Kidney (tissue), 14 donors: ENCODE results near the gene GALNT18. TPM values are rescaled to one million over a fixed set of nuclear protein-coding genes. Genes with fewer than 3 reads are reported as not detected.

Experiments
- DNase-seq, 5 donors: peaks; one replicate each; pipeline ENCODE4 v3.0.0-alpha.2; 2013 to 2020
- FAIRE-seq: peaks from 2 replicates; lab custom pipeline; 2012; peaks lifted over from hg19 to GRCh38; lab: Jason Lieb, UNC
- H3K27ac ChIP-seq, 2 donors: one replicate each; pipeline ENCODE4 v1.7.0; 2013; ENCODE audit warnings: low read depth in 2 of 2, low read length in 2 of 2, inconsistent platforms in 1 of 2
- H3K27me3 ChIP-seq: one replicate; pipeline ENCODE4 v1.7.1; 2013; ENCODE audit warnings: low read length, inconsistent platforms; ENCODE audit not compliant: control insufficient read depth, insufficient read depth
- H3K36me3 ChIP-seq, 3 donors: one replicate each; pipeline versions ENCODE4 v1.7.0 to v1.7.1; 2013; ENCODE audit warnings: low read length in 3 of 3, control low read depth in 1 of 3, inconsistent platforms in 1 of 3; ENCODE audit not compliant: insufficient read depth in 3 of 3, control insufficient read depth in 2 of 3
- H3K4me1 ChIP-seq, 3 donors: one replicate each; pipeline versions ENCODE4 v1.7.0 to v1.7.1; 2013; ENCODE audit warnings: low read length in 3 of 3, inconsistent platforms in 1 of 3, low read depth in 1 of 3; ENCODE audit not compliant: control insufficient read depth in 2 of 3, insufficient read depth in 2 of 3
- H3K4me3 ChIP-seq, 3 donors: one replicate each; pipeline versions ENCODE4 v1.7.0 to v1.8.1; 2013; ENCODE audit warnings: low read length in 3 of 3, control low read depth in 1 of 3, inconsistent platforms in 1 of 3
- H3K9ac ChIP-seq, 3 donors: one replicate each; pipeline versions ENCODE4 v1.7.0 to v1.7.1; 2013; ENCODE audit warnings: low read length in 3 of 3, control low read depth in 1 of 3, inconsistent platforms in 1 of 3
- H3K9me3 ChIP-seq, 3 donors: one replicate each; pipeline versions ENCODE4 v1.7.0 to v1.7.1; 2013; ENCODE audit warnings: low read length in 3 of 3, control low read depth in 1 of 3, inconsistent platforms in 1 of 3; ENCODE audit not compliant: control insufficient read depth in 2 of 3, insufficient read depth in 1 of 3
- CTCF ChIP-seq: IDR thresholded peaks from 3 replicates; pipeline ENCODE4 v1.5.1; 2012; ENCODE audit warnings: mild to moderate bottlenecking, moderate library complexity, borderline replicate concordance; ENCODE audit not compliant: insufficient read depth; ENCODE audit errors: extremely low read depth
- intact Hi-C: fragments of 100-400 bp; cut with DNase I; formaldehyde crosslinking; loops from one replicate; pipeline ENCODE4 v1.11.1; 2022
- polyA plus RNA-seq: library from polyadenylated mRNA; stranded (reverse); fragments of 350-450 nt; fragmentation: Illumina TruSeq; extraction: RNeasy Lipid Tissue Mini Kit (QIAGEN cat#74804); gene quantifications from one replicate; pipeline ENCODE4 v1.2.3, GENCODE V29; 2014; ENCODE audit warnings: low read depth, low replicate concordance; ENCODE audit not compliant: insufficient read depth
- total RNA-seq: library from RNA; stranded (reverse); fragmentation: NEBNext Ultra II Directional; extraction: Animal tissue kit (Norgen Biotek cat#: 25700); gene quantifications from one replicate; pipeline ENCODE4 v1.2.1, GENCODE V29; 2021
- donor health status: control.
- donor health status: control.
- donor health status: control.
- donor health status: control.
- donor health status: control.
- donor health status: DM: yes; HTN: yes; CAD: no.
- donor health status: Normal renal cell carcinoma (clear cell type).

Gene GALNT18
- total and polyA plus RNA-seq, 2 donors from 2014 or later: 27.2 to 42.1 TPM

GRCh38 chr11:11403763-11404725 is 217.8 kb downstream of the GALNT18 start:
- TF ChIP-seq CTCF: no peak
- intact Hi-C loops: no loop called here
- FAIRE-seq: no peak
- peak in 2 of 5 donors; percentile 38 to 68 for DNase-seq
- H3K9ac ChIP-seq: no peak overlapping the region
- H3K36me3 ChIP-seq: no peaks in the 10 kb centered on the region
- H3K4me1 ChIP-seq: peaks cover 0 to 5% (median 0%) of the 10 kb centered on the region in 3 donors
- H3K27me3 ChIP-seq: no peaks in the 10 kb centered on the region
- H3K4me3 ChIP-seq: no peak overlapping the region
- H3K27ac ChIP-seq: no peak overlapping the region
- H3K9me3 ChIP-seq: no peaks in the 10 kb centered on the region

GRCh38 chr11:11401960-11402535 is 219.8 kb downstream of the GALNT18 start:
- Histone ChIP-seq H3K27ac (no peak overlapping the region), H3K4me3 (no peak overlapping the region), H3K36me3 (no peaks in the 10 kb centered on the region), H3K9ac (no peak overlapping the region), H3K4me1 (peaks cover 0 to 3% (median 0%) of the 10 kb centered on the region in 3 donors), H3K27me3 (no peaks in the 10 kb centered on the region), H3K9me3 (no peaks in the 10 kb centered on the region)
- FAIRE-seq (no peak), DNase-seq (no peak)
- intact Hi-C loops: no loop called here
- no peak for TF ChIP-seq CTCF

- peak; percentile 27 for TF ChIP-seq CTCF
- Histone ChIP-seq H3K9ac (no peak overlapping the region), H3K4me3 (no peak overlapping the region), H3K27me3 (no peaks in the 10 kb centered on the region), H3K36me3 (no peaks in the 10 kb centered on the region), H3K9me3 (no peaks in the 10 kb centered on the region), H3K27ac (no peak overlapping the region), H3K4me1 (no peaks in the 10 kb centered on the region)
- intact Hi-C loops: no loop called here
- DNase-seq (no peak), FAIRE-seq (no peak)
Measured at GRCh38 chr11:11400635-11401232, 221.1 kb downstream of the GALNT18 start.
